ENCODE measurements around the gene CSDE1.
A peak's percentile ranks its signal among the peaks of the same experiment; 100 is the strongest.

Gene CSDE1

DNA sequence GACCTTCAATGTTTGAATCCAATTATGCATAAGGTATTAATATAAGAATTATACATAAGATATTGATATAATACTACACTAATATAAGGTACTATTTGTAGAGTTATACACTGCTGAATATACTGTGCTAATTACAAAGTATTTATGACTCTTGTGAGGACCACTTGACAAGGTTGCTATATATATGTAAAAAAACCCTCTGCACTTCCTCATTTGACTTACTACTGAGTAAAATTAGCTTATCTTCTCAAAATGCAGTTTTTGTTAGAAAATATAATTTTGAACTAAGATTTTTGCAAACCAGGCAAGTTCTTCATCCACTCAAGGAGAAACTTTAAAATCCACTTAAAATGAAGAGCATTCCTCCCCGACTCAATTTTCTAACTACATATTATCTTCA lies 14.2 kb upstream of the CSDE1 start:
- Histone ChIP-seq H3K36me3 (ENCODE audit: low read length) (peaks cover 38% of the 10 kb centered on the region), H3K9me3 (ENCODE audit: insufficient read depth, low read length) (no peaks in the 10 kb centered on the region), H4K20me1 (ENCODE audit: low read depth, low read length) (no peaks in the 10 kb centered on the region), H3K79me2 (ENCODE audit: insufficient read depth, low read length) (no peaks in the 10 kb centered on the region), H3K27ac (ENCODE audit: low read depth, low read length) (peak overlapping the region; percentile 42), H3F3A (ENCODE audit: insufficient read depth) (peaks cover 9% of the 10 kb centered on the region; the same call in 1 of the 2 replicates), H2AFZ (ENCODE audit: low read depth, low read length, severe bottlenecking) (no peak overlapping the region), H3K4me3 (ENCODE audit: insufficient read depth, low read length, poor library complexity, severe bottlenecking) (no peak overlapping the region), H3K9ac (ENCODE audit: low read length) (no peak overlapping the region), H3K4me2 (ENCODE audit: low read depth, low read length, poor library complexity, severe bottlenecking) (peak overlapping the region; percentile 20), H3K27me3 (ENCODE audit: low read length) (no peaks in the 10 kb centered on the region), H3K9me2 (replicated peaks; ENCODE audit: insufficient read depth, low read length) (no peaks in the 10 kb centered on the region)
- TF ChIP-seq CTCF (IDR thresholded peaks at IDR 0.05; ENCODE audit: insufficient read depth, low read length, poor library complexity, severe bottlenecking): no peak
- no peak for TF ChIP-seq EZH2phosphoT487 (conservative IDR thresholded peaks at IDR 0.05; ENCODE audit: low read length)

- Histone ChIP-seq H3K79me2 (ENCODE audit: insufficient read depth, low read length) (no peaks in the 10 kb centered on the region), H3K27me3 (ENCODE audit: low read length) (no peaks in the 10 kb centered on the region), H3K36me3 (ENCODE audit: low read length) (peaks cover 33% of the 10 kb centered on the region), H3K9ac (ENCODE audit: low read length) (no peak overlapping the region), H3K4me3 (ENCODE audit: insufficient read depth, low read length, poor library complexity, severe bottlenecking) (no peak overlapping the region), H3K9me2 (replicated peaks; ENCODE audit: insufficient read depth, low read length) (no peaks in the 10 kb centered on the region), H3K9me3 (ENCODE audit: insufficient read depth, low read length) (no peaks in the 10 kb centered on the region), H2AFZ (ENCODE audit: low read depth, low read length, severe bottlenecking) (no peak overlapping the region), H3K27ac (ENCODE audit: low read depth, low read length) (no peak overlapping the region), H4K20me1 (ENCODE audit: low read depth, low read length) (no peaks in the 10 kb centered on the region), H3K4me2 (ENCODE audit: low read depth, low read length, poor library complexity, severe bottlenecking) (no peak overlapping the region), H3F3A (ENCODE audit: insufficient read depth) (peaks cover 14% of the 10 kb centered on the region; the same call in 1 of the 2 replicates)
- TF ChIP-seq EZH2phosphoT487 (conservative IDR thresholded peaks at IDR 0.05; ENCODE audit: low read length) (no peak), CTCF (IDR thresholded peaks at IDR 0.05; ENCODE audit: insufficient read depth, low read length, poor library complexity, severe bottlenecking) (no peak)
Measured at GRCh38 chr1:114770989-114771388, 13.2 kb upstream of the CSDE1 start.

GRCh38 chr1:114764689-114765088 lies 6.9 kb upstream of the CSDE1 start:
- no peak overlapping the region for H3K4me3 ChIP-seq (ENCODE audit: insufficient read depth, low read length, poor library complexity, severe bottlenecking)
- H3F3A ChIP-seq (ENCODE audit: insufficient read depth): 0 out of 2 replicates have a peak, but pooled peaks cover 5% of the 10 kb centered on the region
- H3K79me2 ChIP-seq (ENCODE audit: insufficient read depth, low read length): no peaks in the 10 kb centered on the region
- H3K4me2 ChIP-seq (ENCODE audit: low read depth, low read length, poor library complexity, severe bottlenecking): no peak overlapping the region
- H3K27ac ChIP-seq (ENCODE audit: low read depth, low read length): no peak overlapping the region
- H3K9me3 ChIP-seq (ENCODE audit: insufficient read depth, low read length): no peaks in the 10 kb centered on the region
- no peak overlapping the region for H3K9ac ChIP-seq (ENCODE audit: low read length)
- no peak overlapping the region for H2AFZ ChIP-seq (ENCODE audit: low read depth, low read length, severe bottlenecking)
- H3K27me3 ChIP-seq (ENCODE audit: low read length): no peaks in the 10 kb centered on the region
- peaks cover 3% of the 10 kb centered on the region; the same call in 1 of the 2 replicates for H3K36me3 ChIP-seq (ENCODE audit: low read length)
- no peaks in the 10 kb centered on the region for H4K20me1 ChIP-seq (ENCODE audit: low read depth, low read length)
- no peaks in the 10 kb centered on the region for H3K9me2 ChIP-seq (replicated peaks; ENCODE audit: insufficient read depth, low read length)
- no peak for TF ChIP-seq EZH2phosphoT487 (conservative IDR thresholded peaks at IDR 0.05; ENCODE audit: low read length)

- Histone ChIP-seq H3K79me2 (ENCODE audit: insufficient read depth, low read length) (peaks cover 44% of the 10 kb centered on the region), H3K4me2 (ENCODE audit: low read depth, low read length, poor library complexity, severe bottlenecking) (peak overlapping the region; percentile 88), H3K9me3 (ENCODE audit: insufficient read depth, low read length) (no peaks in the 10 kb centered on the region), H4K20me1 (ENCODE audit: low read depth, low read length) (peaks cover 32% of the 10 kb centered on the region), H3K4me3 (ENCODE audit: insufficient read depth, low read length, poor library complexity, severe bottlenecking) (peak overlapping the region; percentile 96), H3K36me3 (ENCODE audit: low read length) (0 out of 2 replicates have a peak, but pooled peaks cover 2% of the 10 kb centered on the region), H2AFZ (ENCODE audit: low read depth, low read length, severe bottlenecking) (peak overlapping the region; percentile 91), H3F3A (ENCODE audit: insufficient read depth) (peaks cover 14% of the 10 kb centered on the region), H3K9ac (ENCODE audit: low read length) (peak overlapping the region; percentile 98), H3K9me2 (replicated peaks; ENCODE audit: insufficient read depth, low read length) (no peaks in the 10 kb centered on the region), H3K27me3 (ENCODE audit: low read length) (no peaks in the 10 kb centered on the region), H3K27ac (ENCODE audit: low read depth, low read length) (peak overlapping the region; percentile 92; the same call in 1 of the 2 replicates)
- no peak for TF ChIP-seq EZH2phosphoT487 (conservative IDR thresholded peaks at IDR 0.05; ENCODE audit: low read length)
Measured at GRCh38 chr1:114758256-114758832, 560 bp upstream of the CSDE1 start.

Measured in SU-DHL-6 (cell line).